ENCODE measurements around the gene PSRC1.

DNA sequence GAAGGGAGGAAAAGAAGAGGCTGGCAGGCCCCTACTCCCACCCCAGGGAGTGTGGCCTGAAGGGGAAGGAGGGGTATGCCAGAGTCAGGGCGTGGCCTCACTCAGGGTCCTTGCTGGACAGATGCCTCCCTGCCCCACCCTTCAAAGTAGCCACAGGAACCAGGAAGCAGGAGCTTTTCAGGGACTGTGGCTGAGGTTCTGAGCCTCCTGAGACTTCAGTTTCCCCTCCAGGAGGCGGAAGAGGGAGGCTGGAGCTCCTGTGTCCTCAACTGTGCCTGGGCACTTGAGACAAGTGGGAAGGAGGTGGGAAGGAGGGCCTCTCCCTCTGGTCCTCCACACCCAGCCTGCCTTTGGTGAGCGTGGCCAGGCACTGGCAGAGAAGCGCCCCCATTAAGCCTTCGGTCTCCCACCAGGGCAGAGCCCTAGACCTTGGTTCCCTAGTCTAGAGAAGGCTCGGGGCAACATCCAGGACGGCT lies 28.3 kb downstream of the PSRC1 start:
- TF ChIP-seq HDGF (IDR thresholded peaks at IDR 0.05; ENCODE audit: borderline replicate concordance) = no peak
- TF ChIP-seq FOXK2 (IDR thresholded peaks at IDR 0.05) = no peak
- no peak for TF ChIP-seq SP1 (IDR thresholded peaks at IDR 0.05)
- TF ChIP-seq FOXM1 (IDR thresholded peaks at IDR 0.05; ENCODE audit: borderline replicate concordance) = no peak
- no peak for TF ChIP-seq SUZ12 (IDR thresholded peaks at IDR 0.05)
- TF ChIP-seq TARDBP (IDR thresholded peaks at IDR 0.05) = no peak
- no peak for TF ChIP-seq CTBP1 (IDR thresholded peaks at IDR 0.05; ENCODE audit: borderline replicate concordance)
- TF ChIP-seq ARNT (IDR thresholded peaks at IDR 0.05) = no peak
- no peak for TF ChIP-seq NFRKB (IDR thresholded peaks at IDR 0.05)
- TF ChIP-seq, protein P1, sequence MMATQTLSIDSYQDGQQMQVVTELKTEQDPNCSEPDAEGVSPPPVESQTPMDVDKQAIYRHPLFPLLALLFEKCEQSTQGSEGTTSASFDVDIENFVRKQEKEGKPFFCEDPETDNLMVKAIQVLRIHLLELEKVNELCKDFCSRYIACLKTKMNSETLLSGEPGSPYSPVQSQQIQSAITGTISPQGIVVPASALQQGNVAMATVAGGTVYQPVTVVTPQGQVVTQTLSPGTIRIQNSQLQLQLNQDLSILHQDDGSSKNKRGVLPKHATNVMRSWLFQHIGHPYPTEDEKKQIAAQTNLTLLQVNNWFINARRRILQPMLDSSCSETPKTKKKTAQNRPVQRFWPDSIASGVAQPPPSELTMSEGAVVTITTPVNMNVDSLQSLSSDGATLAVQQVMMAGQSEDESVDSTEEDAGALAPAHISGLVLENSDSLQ (IDR thresholded peaks at IDR 0.05) = no peak
- no peak for TF ChIP-seq ZNF384 (IDR thresholded peaks at IDR 0.05)
- no peak for TF ChIP-seq ELF4 (IDR thresholded peaks at IDR 0.05)

All from HEK293T (cell line).